Activated naive CD4-positive, alpha-beta T cell treated with anti-CD3 and anti-CD28 coated beads, Interleukin-2, amount 50 U/mL, for 16 hours (primary cell): ENCODE results near the gene PHGDH.
"Not testable (repeated sequence)": the region's sequence is repeated elsewhere in the genome, so short reads cannot be mapped to it uniquely, and the experiment has no call there.

Experiments used
- DNase-seq: peaks from one replicate; pipeline ENCODE4 v3.0.0-alpha.2; 2020

PHGDH gene

DNA sequence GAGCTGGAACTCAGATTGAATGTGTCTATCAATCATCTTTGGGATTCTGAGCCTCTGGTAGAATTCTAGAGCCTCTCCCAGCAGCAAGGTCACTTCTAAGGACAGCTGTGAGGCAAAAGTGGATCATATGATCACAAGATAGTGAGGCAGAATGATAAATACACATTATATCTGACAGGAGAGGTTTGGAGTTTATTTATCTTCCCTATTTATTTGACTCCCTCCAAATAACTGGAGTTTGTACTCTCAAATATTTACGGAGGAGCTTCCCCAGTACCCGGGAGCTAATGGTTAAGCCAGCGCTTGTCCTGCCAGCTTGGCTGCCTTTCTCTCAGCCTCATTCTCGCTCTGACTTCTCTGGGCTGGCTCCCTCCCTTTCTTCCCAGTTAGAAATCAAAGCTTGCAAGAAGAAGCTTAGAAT lies 54.6 kb downstream of the PHGDH start:
- DNase-seq, result no peak

DNA sequence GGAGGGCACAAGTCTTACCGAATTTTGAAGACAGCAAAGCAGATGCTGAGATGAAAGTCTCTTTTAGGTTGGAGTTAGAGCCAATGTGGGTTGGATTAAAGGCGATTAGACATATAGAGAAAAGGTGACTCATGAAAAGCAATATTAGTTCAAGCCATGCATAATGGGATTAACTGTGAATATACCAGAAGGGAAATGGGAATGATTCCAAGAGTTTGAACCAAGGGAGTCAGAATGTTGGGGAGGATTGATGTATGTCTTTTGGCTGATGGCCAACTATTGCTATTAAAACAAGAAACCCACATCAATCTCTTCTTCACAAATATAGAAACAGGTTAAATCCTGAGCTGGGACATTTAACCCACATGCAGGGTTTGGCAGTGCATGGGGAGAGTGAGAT lies 55.8 kb downstream of the PHGDH start:
- no peak for DNase-seq

DNA sequence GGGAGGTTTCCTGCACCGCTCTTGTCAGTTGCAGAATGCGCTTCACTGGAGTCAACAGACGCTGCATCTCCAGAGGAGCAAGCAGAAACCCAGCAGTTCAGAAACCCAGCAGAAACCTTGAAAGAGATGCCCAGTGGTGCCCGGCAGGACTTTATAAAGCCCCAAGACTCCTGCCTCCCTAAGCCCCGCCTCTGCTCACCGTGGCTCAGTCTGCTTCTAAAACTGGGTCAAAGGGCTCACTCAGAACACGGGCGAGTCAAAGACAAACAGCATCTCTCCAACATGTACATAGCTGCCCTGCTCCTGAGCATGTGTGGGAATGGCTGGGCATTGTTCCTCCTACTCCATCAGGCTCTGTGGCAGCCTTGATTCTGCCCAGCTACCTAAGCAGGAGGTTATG lies 57.0 kb downstream of the PHGDH start, which contains the start of gene HMGCS2:
HMGCS2 (minus strand) TSS at position 128 of the 400 bp plus-strand sequence; CDS start at position 67, 61 bp downstream.
- DNase-seq, result no peak

DNA sequence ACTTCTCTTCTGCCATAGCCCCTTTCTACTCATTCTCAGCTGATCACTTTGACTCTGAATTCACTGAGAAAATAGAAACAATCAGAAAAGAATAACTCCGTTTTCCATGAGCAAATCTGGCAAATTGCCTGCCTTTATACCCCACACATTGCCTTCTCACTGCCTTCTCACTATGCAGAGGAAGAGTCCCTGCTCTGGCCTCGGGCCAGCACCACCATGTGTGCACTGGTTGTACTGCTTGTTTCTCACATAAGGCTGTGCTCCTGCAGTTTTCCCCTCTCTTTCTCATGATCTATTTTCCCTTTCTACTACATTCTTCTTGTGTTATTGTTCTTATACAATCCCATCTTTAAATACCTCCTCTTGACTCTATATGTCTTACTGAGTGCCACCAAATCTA lies 59.3 kb downstream of the PHGDH start:
- no peak for DNase-seq

DNA sequence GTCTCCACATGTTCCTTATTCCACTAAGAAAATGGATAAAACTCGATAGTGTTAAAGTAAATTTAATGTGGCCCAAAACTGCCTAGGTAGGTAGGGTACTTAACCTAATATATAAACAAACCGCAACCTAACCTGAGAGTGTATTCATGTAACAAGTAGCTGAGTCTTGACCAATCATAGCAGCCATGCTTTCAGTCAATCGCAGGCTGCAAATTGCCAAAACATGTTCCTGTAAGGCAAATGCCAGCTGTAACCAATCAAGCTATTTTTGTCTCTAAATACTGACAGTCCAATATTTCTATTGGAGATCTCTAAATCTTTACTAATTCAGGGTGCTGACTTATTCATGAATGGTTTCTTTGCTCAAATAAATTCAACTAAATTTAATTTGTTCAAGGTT lies 60.0 kb downstream of the PHGDH start:
- no peak for DNase-seq

DNA sequence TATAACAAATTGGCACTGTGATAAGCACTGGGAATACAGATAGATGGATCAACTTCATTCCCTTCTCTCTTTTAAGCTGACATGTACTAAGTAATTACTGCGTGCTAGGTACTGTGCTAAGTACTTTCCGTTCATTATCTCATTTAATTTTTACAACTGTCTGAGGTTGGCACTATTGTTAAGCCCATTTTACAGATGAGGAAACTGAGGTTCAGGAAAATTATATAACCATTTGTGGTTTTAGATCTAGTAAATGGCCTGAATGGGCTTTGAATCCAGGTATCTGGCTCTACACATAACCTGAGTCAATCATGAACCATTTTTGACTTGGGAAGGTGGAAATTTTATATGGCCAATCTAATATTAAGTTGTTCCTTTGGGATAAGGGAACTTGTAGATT lies 60.6 kb downstream of the PHGDH start:
- no peak for DNase-seq

DNA sequence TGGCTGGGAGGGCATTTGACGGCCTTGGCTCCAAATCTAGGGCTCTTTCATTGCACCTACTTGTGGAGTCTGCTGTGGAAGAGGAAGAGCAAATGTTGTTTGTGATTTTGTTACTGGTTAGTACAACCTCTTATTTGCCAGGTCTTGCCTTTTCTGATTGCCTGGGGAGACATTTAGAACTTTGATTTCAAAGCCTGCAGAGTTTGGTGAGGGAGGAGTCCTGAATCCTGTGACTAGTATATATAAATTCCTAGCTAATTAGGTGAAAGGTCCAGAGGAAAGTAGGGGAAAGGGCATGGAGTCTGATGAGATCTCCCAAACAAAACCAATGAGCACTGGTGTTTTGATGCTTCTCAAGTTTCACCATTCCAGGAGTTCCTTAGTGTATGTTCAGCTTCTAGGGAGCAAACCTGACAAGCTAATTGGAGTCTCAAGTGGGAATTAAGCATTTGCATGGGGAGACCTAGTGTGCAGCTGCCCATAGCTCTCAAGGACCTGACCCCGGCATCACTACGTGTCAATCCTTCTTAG lies 62.0 kb downstream of the PHGDH start:
- DNase-seq, result no peak

DNA sequence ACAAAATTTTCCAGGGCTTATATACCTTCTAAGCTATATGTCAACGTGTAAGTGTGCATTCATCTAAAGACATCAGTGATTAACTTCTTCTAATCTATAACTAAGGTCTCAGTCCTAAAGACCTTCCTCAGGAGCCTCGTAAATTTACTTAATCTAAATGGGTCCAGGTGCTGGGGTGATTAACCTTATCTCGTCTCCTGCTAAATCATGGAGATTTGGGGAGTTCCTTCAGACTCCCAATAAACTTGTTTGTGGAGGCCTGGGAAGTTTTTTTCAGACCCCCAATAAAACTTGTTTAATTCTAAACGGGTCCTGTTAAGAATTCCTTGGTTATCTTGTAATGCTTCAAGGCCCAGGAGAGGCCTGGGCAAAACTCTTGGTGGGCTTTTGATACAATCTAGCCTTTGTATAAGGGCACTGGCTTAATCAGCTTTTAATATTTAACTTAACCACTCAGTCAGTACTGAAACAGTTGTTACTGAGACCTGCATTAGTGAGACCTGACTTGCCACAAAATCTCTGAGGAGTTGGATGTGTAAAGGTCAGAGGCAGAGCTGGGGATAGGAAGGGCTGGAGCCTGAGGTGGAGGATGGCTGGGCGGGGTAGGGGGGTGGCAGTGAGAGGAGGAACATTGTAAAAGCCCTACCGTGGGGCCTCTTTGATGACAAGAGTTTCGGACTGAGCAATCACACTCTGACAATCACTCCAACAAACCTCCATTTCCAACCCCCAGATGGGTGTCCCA lies 63.2 kb downstream of the PHGDH start:
- no peak for DNase-seq

DNA sequence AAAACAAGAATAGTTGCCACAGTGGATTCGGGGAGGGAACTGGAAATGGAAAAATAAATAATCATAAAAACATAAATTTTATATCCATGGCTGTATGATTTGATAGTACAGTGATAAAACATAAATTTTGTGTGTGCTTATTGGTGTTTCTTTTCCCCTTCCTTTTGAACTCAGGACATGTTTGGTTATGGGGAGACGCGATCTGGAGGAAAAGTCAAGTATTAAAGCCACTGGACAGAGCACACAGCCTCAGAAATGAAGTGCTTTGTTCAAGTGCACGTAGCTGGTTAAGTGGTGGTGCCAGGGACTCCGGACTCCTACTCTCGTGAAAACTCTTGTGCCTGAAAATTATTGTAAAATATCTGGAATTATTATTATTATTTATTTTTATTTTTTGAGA lies 66.6 kb downstream of the PHGDH start:
- no peak for DNase-seq

DNA sequence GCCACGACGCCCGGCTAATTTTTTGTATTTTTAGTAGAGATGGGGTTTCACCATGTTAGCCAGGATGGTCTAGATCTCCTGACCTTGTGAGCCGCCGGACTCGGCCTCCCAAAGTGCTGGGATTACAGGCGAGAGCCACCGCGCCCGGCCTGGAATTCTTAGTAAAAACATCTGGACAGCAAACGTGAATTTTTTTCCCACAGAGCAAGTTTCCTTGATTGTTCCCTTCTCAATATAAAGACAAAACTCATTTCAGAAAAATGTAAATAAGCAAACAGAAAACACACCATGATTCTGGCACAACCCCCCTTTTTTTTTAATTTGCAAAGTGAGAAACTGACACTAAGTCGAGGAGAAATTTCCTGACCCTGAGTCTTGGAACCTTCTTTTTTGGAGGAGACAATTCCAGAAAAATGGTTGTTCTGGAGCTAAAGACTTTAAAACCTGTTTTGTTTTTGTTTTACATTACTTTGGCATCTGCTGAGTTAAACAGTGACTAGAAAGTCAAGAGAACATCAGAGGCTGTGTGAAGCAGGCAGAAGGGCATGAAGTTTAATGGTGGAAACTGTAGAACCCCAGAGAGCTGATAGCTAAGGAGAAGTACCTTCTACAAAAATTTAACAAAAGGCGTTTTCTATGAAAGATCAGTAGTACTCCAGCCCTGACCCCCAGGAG lies 67.3 kb downstream of the PHGDH start:
- DNase-seq, result no peak

DNA sequence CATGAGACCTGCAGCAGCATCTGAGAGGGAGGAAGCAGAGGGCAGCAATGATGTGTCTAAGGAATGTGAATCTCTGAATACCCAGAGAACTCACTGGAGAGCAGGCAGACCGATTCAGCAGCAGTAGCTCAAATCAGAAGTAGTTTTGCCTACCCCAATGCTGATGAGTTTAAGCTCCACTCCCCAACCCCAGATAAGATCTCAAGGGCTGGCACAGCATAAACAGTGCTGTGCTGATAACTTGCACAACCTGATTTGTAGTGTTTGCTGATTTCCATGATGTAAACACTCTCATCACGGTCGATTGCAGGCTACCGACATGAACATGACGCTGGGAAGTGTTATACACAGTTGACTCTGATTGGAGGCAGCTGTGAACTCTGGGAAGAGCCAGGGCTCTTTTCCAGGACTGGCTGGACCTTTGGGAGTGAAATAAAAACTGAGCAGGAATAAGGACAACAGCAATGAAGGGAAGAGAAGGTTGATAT lies 68.2 kb downstream of the PHGDH start:
- no peak for DNase-seq

DNA sequence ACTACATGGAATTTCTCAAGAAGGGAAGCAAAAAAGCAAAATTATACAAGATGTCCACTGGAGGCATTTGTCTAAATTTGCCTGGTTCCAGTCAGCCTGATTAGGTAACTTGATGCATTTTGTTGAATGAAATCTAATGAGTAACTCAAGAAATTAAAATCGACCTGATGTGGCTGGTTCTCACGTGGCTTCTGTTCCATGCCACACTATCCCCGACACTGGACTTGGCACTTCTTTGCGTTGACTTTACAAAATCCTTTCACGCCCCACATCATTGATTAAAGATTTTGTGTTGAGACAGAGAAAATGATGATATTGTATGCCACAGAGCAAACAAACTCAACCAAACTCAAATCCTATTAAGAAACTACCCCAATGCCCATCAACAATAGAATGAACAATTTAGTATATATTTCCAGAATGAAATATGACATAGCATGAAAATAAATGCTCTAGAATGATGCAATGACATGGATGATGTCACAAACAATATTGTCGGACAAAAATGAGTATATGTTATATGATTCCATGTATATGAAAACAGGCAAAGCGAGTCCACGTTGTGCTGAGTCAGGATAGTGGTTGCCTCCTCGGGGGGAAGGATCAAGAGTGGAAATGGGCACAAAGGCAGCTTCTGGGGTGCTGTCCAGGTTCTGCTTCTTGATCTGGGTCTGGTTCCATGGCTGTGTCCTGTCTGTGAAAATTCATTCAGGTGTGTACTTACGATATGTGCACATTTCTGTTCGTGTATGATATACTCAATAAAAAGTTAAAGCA lies 69.9 kb downstream of the PHGDH start:
- no peak for DNase-seq

DNA sequence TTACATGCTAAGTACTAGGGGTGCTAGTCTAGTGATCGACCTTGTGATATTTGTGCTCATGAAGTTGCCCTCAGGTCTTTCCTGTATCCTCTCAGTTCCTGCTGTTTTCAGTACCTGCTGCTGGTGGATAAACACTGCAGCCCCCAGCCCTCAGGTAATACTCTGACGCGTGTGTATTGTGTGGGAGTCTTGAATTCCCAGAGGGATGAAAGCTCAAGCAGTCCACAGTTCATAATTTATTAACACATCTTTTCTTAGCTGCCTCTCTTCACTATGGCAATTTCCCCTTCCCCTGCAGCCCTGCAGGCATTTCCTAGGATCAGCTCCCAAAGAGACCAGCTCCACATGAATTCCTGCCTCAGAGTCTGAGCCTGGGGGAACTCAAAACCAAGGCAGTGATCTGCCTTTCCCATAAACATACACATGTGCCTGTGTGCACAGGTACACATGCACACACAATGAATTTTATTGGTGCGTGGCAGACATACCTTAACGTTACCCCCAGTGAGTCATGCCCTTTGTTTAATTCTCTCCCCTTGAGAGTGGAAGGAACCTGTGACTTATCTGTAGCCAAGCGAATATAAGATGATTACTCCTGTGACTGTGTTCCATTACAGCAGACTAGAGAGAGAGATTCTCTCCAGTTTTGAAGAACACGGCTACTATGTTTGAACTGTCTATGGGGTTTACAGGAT lies 71.0 kb downstream of the PHGDH start:
- DNase-seq, result no peak

DNA sequence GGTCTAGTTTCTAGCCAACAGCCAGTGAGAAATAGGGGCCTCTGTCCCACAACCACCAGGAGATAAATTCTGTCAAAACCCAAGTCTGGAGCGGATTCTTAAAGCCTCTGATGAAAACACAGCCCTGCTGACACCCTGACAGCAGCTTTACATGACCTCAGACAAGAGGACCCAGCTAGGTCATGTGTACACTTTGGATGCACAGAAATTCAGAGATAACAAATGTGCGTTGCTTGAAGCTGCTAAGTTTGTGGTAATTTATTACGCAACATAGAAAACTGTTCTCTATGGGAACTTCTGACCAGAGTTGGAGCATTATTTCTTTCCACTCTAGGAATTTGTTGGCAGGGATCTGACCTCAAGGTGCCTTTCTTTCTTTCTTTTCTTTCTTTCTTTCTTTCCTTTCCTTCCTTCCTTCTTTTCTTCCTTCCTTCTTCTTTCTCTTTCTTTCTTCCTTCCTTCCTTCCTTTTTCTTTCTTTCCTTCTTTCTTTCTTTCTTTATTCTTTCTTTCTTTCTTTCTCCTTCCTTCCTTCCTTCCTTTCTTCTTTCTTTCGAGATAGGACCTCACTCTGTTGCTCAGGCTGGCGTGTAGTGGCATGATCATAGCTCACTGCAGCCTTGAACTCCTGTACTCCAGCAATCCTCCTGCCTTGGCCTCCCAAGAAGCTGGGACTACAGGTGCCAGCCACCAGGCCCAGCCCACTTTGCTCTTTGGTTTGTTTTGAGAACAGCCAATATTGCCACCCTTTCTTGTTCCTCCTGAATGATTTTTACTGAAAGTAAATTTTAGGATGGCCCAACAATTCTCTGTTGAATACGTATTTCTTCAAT lies 71.8 kb downstream of the PHGDH start:
- DNase-seq, result no peak

DNA sequence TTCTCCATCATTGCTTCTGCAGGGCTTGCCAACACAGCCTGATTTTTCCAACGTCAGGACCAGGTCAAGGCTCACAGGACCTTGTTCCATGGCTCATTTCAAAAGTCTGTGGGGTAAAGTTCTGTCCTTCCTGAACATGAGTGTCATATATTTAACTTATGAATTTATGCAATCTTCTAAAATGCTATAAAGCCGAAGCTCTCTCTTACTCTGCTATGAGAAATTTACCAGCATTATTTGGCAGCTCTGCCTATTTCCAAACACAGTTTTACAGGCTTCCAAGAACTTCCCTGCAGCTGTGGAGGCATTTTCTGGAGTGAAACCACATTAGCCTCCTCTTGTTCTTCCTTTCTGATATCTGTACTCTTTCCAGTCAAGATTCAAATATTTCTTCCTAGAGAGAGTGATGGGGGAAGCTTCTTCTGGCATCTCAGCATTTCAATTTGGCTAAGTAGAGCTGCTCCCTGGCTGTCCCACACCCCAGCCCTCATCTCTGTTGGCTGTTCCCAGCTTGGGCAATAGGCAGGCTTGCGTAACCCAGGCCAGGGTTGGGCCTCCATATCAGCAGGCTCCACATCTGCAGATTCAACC lies 72.6 kb downstream of the PHGDH start:
- no peak for DNase-seq

DNA sequence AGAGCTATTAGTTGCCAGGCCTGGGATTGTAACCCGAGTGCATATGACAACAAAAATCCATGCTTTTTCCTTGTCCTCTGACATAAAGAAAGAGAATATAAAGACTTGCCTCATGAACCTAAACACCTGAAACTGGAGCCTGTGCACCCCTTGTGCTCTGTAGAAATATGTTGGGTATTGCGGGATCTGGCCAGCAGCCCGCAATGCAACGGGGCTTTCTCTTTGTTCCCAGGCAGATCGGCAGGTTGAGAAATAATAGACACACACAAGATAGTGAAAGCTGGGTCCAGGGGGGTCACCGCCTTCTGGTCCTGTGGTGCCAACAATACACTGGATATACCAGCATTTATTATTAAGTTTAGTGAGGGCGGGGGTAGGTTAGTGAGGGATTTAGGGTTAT lies 74.3 kb downstream of the PHGDH start:
- DNase-seq, result not testable (repeated sequence)

DNA sequence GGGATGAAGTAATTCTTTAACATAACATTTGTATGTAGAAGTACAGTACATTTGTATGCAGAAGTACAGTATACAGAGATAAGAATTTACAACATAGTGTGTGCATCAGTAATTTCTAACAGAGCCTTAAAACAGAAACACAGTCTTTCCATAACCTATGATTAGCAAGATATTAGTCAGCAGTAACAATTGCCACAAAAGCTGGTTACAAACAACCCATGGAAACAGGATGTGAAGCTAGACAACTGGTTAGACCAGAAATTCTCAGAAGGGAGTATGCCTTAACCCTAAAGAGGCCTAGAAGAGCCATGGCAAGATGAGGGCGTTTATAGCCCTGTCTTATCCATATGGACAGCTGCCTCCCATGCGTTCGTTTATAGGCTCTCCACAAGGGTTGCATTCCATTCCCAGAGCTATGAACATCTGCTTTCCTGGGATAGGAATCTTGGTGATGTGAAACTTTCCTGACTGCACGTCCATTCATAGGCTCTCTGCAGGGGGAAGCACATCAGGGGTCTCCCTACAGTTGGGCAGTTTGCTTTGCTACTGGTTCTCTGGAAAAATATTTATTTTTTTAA lies 74.8 kb downstream of the PHGDH start:
- DNase-seq, result not testable (repeated sequence)

DNA sequence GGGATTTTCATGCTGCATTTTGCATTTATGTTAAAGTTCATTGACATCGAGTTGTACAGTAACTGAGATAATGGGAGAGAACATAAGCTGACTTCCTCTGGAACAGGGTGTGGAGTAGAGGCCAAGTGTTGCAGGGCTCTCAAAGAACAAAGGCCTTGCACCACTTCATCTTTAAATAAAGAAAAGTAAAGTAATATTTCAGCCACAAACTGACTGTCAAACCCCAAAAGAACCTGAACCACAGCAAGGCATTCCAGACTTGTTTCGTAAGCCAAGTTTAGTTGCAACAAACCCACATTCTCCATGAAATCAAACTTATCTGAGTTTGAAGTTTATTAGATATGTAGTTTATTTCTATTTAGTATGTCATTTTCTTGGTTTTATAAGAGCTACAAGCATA lies 76.0 kb downstream of the PHGDH start:
- no peak for DNase-seq

DNA sequence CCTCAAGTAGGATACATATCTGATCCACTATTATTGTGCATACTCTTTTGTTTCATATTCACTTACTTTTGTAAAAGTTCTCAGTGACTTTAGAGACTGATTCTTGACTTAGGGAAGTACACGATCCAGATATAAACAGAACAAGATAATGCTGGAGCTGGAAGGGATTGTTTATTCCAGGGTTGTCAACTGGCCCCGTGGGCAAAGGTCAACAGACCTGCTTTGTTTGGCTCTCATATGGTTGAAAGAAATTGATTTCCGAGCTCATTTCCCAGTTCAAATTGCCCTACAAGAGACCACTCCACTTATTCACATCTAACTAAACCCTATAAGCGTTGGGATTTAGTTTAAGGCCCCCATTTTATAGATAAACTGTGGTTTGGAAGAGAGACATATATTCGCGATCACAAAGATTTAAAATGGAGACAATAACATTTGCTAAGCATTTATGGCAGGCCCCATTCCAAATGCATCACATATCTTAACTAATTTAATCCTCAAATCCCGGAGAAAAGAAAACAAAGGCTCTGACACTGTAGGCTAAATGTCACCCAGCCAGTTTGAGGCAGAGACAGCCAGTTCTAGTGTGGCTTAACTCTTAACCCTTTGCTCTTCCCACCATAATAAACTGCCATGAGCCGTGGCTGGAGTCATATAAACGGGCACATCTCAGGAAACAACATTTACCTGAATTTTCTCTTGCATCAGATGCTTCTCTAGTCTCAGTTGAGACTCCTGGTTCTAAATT lies 78.9 kb downstream of the PHGDH start:
- DNase-seq, result no peak

DNA sequence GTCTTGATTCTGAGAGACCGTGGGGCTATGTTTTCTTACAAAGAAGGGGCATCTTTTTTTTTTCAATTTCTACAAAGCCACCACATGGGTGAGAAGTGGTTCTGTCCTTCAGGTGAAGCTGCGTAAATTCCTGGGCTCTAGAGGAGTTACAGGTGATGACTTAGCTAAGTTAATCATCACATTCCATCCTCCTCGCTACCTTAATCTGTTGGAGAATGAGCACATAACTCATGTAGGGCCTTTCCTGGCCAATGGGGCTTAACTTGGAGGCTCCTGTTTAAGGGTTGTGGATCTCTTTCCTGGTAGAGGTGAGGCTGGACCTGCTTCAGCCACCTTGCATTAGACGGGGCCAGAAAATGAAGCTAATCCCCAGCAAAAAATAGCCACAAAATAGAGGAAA lies 79.6 kb downstream of the PHGDH start:
- no peak for DNase-seq
